A673 (cell line): ENCODE results near the gene PAAF1.

Source experiments
- CTCF ChIP-seq: fragments of 300-800, 200-600 bp; sonication (generic); conservative IDR thresholded peaks from 2 replicates; pipeline ENCODE4 v1.5.1; 2017; ENCODE audit warnings: low read depth, mild to moderate bottlenecking, antibody characterized with exemption, low read length, moderate library complexity, mixed read lengths
- EZH2 ChIP-seq: fragments of 200-600 bp; sonication (generic); IDR thresholded peaks from 2 replicates; pipeline ENCODE4 v1.6.1; 2017; ENCODE audit warnings: borderline replicate concordance, low read depth, mild to moderate bottlenecking, mixed read lengths, antibody characterized with exemption, low read length; ENCODE audit not compliant: poor library complexity, severe bottlenecking

GRCh38 chr11:73965764-73966121 is 88.9 kb downstream of the PAAF1 start:
- no peak for TF ChIP-seq CTCF
- no peak for TF ChIP-seq EZH2
